AG10803 (cell line): Measurements from ENCODE around the gene CANT1.
"Not testable (repeated sequence)": the region's sequence is repeated elsewhere in the genome, so short reads cannot be mapped to it uniquely, and the experiment has no call there.

Experiments
- DNase-seq: peaks from one replicate; pipeline ENCODE4 v3.0.0; 2010; ENCODE audit warnings: low read depth
- H3K4me3 ChIP-seq: 2 replicates; pipeline ENCODE4 v1.5.1; 2011; ENCODE audit warnings: mild to moderate bottlenecking, low read length, control low read depth
- CTCF ChIP-seq: conservative IDR thresholded peaks from 2 replicates; pipeline ENCODE4 v1.5.1; 2011; ENCODE audit warnings: mild to moderate bottlenecking, low read length, control low read depth, inconsistent platforms

Gene CANT1

GRCh38 chr17:79033046-79033616, 23.6 kb upstream of the CANT1 start:
- no peak for TF ChIP-seq CTCF
- no peak for DNase-seq
- H3K4me3 ChIP-seq: no peak overlapping the region

DNA sequence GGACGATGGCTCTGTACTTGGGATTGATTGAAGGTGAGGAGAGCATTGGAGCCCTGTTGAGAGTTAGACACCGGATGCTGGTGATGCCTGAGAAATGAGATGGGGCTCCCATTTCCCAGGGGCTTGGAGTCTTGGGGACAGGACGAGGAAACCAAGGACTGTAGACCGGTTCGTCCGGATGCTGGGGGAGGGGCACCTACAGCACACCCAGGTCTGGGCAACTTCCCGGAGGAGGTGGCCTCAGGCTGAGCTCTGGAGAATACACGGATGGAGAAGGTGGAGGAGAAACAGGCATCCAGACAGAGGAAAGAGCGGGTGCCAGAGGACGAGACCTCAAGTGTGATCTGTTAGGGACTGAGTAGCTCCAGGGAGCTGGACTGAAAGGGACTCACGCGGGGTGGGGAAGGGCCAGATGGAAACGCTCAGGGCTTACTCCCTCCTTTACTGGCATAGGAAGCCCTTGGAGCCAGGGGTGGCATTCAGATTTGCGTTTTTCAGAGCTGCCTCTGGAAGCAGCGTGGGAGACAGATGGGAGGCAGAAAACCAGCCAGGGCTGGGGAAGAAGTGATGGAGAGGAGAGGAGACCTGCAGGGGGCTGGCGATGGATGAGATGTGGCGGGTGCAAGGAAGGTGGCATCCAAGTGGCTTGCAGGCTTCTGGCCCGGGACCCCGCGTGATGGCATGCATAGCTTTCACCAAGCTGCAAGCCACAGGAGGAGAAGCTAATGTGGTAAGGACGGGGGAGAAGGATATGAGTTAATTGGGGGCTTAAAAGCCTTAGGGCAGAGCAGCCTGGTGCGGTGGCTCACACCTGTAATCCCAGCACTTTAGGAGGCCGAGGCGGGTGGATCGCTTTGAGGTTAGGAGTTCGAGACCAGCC, 22.7 kb upstream of the CANT1 start:
- peak; percentile 68 for DNase-seq
- no peak for TF ChIP-seq CTCF
- no peak overlapping the region for H3K4me3 ChIP-seq

DNA sequence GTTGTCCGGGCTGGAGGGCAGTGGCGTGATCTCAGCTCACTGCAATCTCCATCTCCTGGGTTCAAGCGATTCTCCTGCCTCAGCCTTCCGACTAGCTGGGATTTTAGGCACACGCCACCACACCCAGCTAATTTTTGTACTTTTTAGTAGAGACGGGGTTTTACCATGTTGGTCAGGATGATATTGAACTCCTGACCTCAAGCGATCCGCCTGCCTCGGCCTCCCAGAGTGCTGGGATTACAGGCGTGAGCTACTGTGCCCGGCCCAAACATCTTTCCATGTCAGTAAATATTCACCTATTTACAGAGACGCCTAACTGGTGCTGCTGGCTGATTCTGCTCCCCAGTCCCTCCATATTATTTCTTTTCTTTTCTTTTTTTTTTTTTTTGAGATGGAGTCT, 21.1 kb upstream of the CANT1 start:
- not testable (repeated sequence) for H3K4me3 ChIP-seq, DNase-seq

DNA sequence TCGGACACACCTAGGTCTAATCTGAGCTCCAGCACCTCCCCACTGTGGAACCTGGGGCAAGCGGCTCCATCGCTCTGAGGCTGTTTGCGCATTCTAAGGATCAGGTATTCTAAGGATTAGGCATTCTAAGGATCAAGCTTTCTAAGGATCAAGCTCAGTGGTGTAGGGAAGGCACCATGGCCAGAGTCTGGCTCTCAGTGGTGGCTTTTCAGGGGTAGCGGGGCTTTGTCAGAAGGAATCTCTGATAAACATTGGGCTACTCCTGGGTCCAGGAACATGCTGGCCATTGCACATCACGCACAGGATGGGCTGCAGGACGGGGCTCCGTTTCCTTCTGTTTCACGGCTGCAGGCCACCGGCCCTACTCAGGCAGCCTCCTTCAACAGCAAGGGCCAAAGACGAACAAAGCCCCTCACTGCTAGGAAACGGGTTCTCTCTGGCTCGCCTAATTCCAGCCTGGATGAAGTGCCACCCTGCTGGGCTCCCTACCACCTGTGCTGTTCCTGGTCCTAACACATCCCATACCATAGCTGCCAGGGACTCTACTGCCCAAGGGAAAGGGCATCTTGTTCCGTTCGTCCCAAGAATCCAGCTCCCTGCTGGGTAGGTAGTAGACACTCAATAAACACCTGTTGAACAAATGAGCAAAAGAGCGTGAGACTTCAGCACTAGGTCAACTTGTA, 19.9 kb upstream of the CANT1 start:
- H3K4me3 ChIP-seq: no peak overlapping the region
- no peak for TF ChIP-seq CTCF
- no peak for DNase-seq

DNA sequence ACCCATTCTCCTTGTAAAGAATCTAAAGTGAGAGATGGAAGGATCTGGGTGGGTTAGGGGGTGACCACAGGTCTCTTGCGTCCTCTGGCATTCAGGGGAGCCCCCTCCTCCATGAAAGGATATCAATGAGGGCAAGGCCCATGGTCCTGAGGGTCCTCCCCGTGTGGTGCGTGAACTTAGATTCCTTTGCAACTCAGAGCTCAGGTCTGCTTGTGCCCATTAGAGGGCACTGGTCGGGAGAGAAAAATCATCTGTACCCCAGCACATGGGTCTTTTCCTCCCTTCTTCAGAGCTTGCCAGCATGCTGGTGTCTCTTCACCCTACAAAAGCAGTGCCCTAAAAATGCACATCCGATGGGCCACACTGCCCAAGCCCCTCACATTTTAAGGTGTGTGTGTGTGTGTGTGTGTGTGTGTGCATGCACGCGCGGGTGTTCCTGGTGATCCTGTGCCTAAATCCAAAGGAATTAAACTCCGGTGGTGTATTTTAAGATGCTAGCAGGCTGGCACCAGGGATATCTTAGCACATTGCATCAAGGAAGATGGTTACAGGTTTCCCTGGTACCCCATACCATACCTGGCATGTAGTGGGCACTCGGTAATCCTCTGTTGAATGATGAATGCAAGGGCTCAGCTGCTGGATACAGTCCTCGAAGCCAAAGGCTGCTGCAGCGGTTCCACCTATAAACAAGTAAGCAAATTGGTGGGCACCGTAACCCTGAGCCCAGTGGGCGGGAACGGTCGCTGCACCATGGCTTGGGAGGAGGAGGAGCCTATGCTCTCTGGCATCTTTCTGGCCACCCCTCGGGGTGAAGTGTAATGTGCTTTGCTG, 19.1 kb upstream of the CANT1 start:
- TF ChIP-seq CTCF: peak; percentile 40
- no peak overlapping the region for H3K4me3 ChIP-seq
- no peak for DNase-seq

- H3K4me3 ChIP-seq: no peak overlapping the region
- no peak for TF ChIP-seq CTCF
These were observed 18.4 kb upstream of the CANT1 start for GRCh38 chr17:79027925-79028491.

More at GRCh38 chr17:79027925-79028491, 18.4 kb upstream of the CANT1 start:
- DNase-seq: peak; percentile 49
